GM10266 (cell line): Measurements from ENCODE around the gene NR3C2.

Source experiments
- DNase-seq: peaks from one replicate; pipeline ENCODE4 v3.0.0; 2012; ENCODE audit errors: extremely low spot score
- CTCF ChIP-seq: IDR thresholded peaks from 2 replicates; pipeline ENCODE4 v1.5.1; 2012; ENCODE audit warnings: mild to moderate bottlenecking, low read depth; ENCODE audit not compliant: control insufficient read depth, insufficient read depth; ENCODE audit errors: missing control alignments

NR3C2 gene

GRCh38 chr4:148073349-148073748, 368.9 kb downstream of the NR3C2 start:
- no peak for DNase-seq
- TF ChIP-seq CTCF: no peak

GRCh38 chr4:148072789-148073188, 369.4 kb downstream of the NR3C2 start:
- DNase-seq: no peak
- TF ChIP-seq CTCF: no peak

GRCh38 chr4:148071009-148071408, 371.2 kb downstream of the NR3C2 start:
- no peak for DNase-seq
- TF ChIP-seq CTCF: no peak

GRCh38 chr4:148069895-148070178, 372.4 kb downstream of the NR3C2 start:
- TF ChIP-seq CTCF: no peak

GRCh38 chr4:148069086-148069894, 372.9 kb downstream of the NR3C2 start:
- no peak for TF ChIP-seq CTCF

More at GRCh38 chr4:148069895-148070178, 372.4 kb downstream of the NR3C2 start:
- DNase-seq: no peak

GRCh38 chr4:148068065-148068911, 373.9 kb downstream of the NR3C2 start:
- no peak for DNase-seq

More at GRCh38 chr4:148069086-148069894, 372.9 kb downstream of the NR3C2 start:
- DNase-seq: no peak

More at GRCh38 chr4:148068065-148068911, 373.9 kb downstream of the NR3C2 start:
- no peak for TF ChIP-seq CTCF
